Astrocyte (in vitro differentiated cells and primary cell): Measurements from ENCODE around the gene MXD3. TPM values are rescaled to one million over a fixed set of nuclear protein-coding genes. Genes with fewer than 3 reads are reported as not detected.

Experiments
- DNase-seq: peaks from one replicate; pipeline ENCODE4 v3.0.0-alpha.2; 2010; ENCODE audit warnings: low read depth
- FAIRE-seq: peaks from 2 replicates; lab custom pipeline; 2011; peaks lifted over from hg19 to GRCh38; lab: Jason Lieb, UNC
- H2AFZ ChIP-seq: 2 replicates; pipeline ENCODE4 v1.6.0; 2012; ENCODE audit warnings: low read depth, low read length, inconsistent platforms
- H3K27ac ChIP-seq: 2 replicates; pipeline ENCODE4 v1.5.1; 2011; ENCODE audit warnings: low read depth, low read length, inconsistent platforms
- H3K27me3 ChIP-seq: 2 replicates; pipeline ENCODE4 v1.6.0; 2011; ENCODE audit warnings: low read length, inconsistent platforms; ENCODE audit not compliant: insufficient read depth
- H3K36me3 ChIP-seq: 2 replicates; pipeline ENCODE4 v1.5.1; 2011; ENCODE audit warnings: low read length, inconsistent platforms; ENCODE audit not compliant: insufficient read depth
- H3K4me1 ChIP-seq: 2 replicates; pipeline ENCODE4 v1.5.1; 2011; ENCODE audit warnings: low read length, inconsistent platforms; ENCODE audit not compliant: insufficient read depth
- H3K4me2 ChIP-seq: 2 replicates; pipeline ENCODE4 v1.6.0; 2012; ENCODE audit warnings: low read length, inconsistent platforms
- H3K4me3 ChIP-seq: 2 replicates; pipeline ENCODE4 v1.5.1; 2011; ENCODE audit warnings: low read depth, mild to moderate bottlenecking, low read length, inconsistent platforms; ENCODE audit not compliant: insufficient read depth
- H3K79me2 ChIP-seq: 2 replicates; pipeline ENCODE4 v1.6.0; 2012; ENCODE audit warnings: mild to moderate bottlenecking, low read length, inconsistent platforms; ENCODE audit not compliant: insufficient read depth
- H3K9ac ChIP-seq: 2 replicates; pipeline ENCODE4 v1.6.0; 2012; ENCODE audit warnings: mild to moderate bottlenecking, low read length, inconsistent platforms
- H3K9me3 ChIP-seq: 2 replicates; pipeline ENCODE4 v1.5.1; 2012; ENCODE audit warnings: low read depth, mild to moderate bottlenecking, low read length, inconsistent platforms; ENCODE audit not compliant: insufficient read depth
- H4K20me1 ChIP-seq: 2 replicates; pipeline ENCODE4 v1.6.0; 2012; ENCODE audit warnings: low read length, inconsistent platforms; ENCODE audit not compliant: insufficient read depth
- H3K27ac Mint-ChIP-seq: one replicate; pipeline ENCODE4 v1.8.0; 2021; ENCODE audit warnings: mild to moderate bottlenecking, mixed read lengths; ENCODE audit not compliant: unreplicated experiment
- H3K27me3 Mint-ChIP-seq: one replicate; pipeline ENCODE4 v1.8.0; 2021; ENCODE audit warnings: low read depth, mixed read lengths; ENCODE audit not compliant: unreplicated experiment
- H3K36me3 Mint-ChIP-seq: one replicate; pipeline ENCODE4 v1.8.0; 2021; ENCODE audit warnings: low read depth, mixed read lengths; ENCODE audit not compliant: unreplicated experiment
- H3K4me1 Mint-ChIP-seq: one replicate; pipeline ENCODE4 v1.8.0; 2021; ENCODE audit warnings: low read depth, mixed read lengths; ENCODE audit not compliant: unreplicated experiment
- H3K4me3 Mint-ChIP-seq: one replicate; pipeline ENCODE4 v1.8.0; 2021; ENCODE audit warnings: mild to moderate bottlenecking, moderate library complexity, mixed read lengths; ENCODE audit not compliant: unreplicated experiment
- H3K9me3 Mint-ChIP-seq: one replicate; pipeline ENCODE4 v1.8.0; 2021; ENCODE audit warnings: mild to moderate bottlenecking, mixed read lengths; ENCODE audit not compliant: unreplicated experiment
- CTCF ChIP-seq: IDR thresholded peaks from 2 replicates; pipeline ENCODE4 v1.5.1; 2011; ENCODE audit warnings: low read depth, mild to moderate bottlenecking, inconsistent platforms, low read length, moderate library complexity; ENCODE audit not compliant: insufficient read depth
- EZH2 ChIP-seq: IDR thresholded peaks from 2 replicates; pipeline ENCODE4 v1.6.1; 2012; ENCODE audit warnings: mild to moderate bottlenecking, low read length, inconsistent platforms; ENCODE audit not compliant: insufficient read depth
- total RNA-seq: library from RNA; stranded (reverse); gene quantifications from 2 replicates; pipeline ENCODE4 v1.2.1, GENCODE V29; 2021

Gene MXD3
- total RNA-seq, 1 donor from 2014 or later = 2.8 TPM

GRCh38 chr5:177316005-177316404 is 4.3 kb upstream of the MXD3 start:
- Mint-ChIP-seq H3K27ac (no peak overlapping the region), H3K36me3 (peaks cover 9% of the 10 kb centered on the region), H3K4me3 (no peak overlapping the region), H3K4me1 (peaks cover under 1% of the 10 kb centered on the region), H3K27me3 (no peaks in the 10 kb centered on the region), H3K9me3 (no peaks in the 10 kb centered on the region)
- Histone ChIP-seq H3K27ac (no peak overlapping the region), H3K27me3 (no peaks in the 10 kb centered on the region), H3K79me2 (peaks cover under 1% of the 10 kb centered on the region), H3K4me2 (no peak overlapping the region), H3K9ac (no peak overlapping the region), H3K4me3 (no peak overlapping the region), H2AFZ (no peak overlapping the region), H4K20me1 (peaks cover 27% of the 10 kb centered on the region), H3K9me3 (no peaks in the 10 kb centered on the region), H3K36me3 (peaks cover 2% of the 10 kb centered on the region), H3K4me1 (peaks cover 7% of the 10 kb centered on the region)
- FAIRE-seq (no peak), DNase-seq (no peak)
- no peak for TF ChIP-seq CTCF
- TF ChIP-seq EZH2 = no peak

DNA sequence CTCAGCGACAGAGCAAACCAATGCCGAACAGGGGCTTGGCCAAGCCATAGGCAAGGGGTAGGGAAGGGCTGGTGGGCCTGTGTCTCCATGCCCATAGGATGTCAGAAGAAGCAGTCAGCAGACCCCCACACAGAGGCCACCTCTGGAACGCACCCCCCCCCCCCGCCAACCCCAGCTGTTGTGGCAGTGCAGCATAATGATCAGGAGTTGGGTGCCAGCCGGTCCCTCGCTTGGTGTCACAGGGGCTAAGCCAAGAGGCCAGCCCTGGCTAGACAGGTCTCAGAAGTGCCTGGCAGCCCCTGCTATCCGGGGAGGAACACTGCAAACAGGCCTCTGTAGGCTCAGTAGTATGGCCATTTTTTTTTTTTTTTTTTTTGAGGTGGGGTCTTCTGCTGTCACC is 3.7 kb upstream of the MXD3 start:
- DNase-seq = no peak
- no peak overlapping the region for H3K27ac ChIP-seq
- no peak overlapping the region for H2AFZ ChIP-seq
- H3K9ac ChIP-seq = no peak overlapping the region
- H3K79me2 ChIP-seq = peaks cover 7% of the 10 kb centered on the region
- H4K20me1 ChIP-seq = peaks cover 30% of the 10 kb centered on the region
- H3K9me3 ChIP-seq = no peaks in the 10 kb centered on the region
- H3K27me3 ChIP-seq = no peaks in the 10 kb centered on the region
- peaks cover 9% of the 10 kb centered on the region for H3K36me3 Mint-ChIP-seq
- H3K9me3 Mint-ChIP-seq = no peaks in the 10 kb centered on the region
- TF ChIP-seq EZH2 (no peak), CTCF (no peak)
- peaks cover 4% of the 10 kb centered on the region for H3K4me1 Mint-ChIP-seq
- no peaks in the 10 kb centered on the region for H3K36me3 ChIP-seq
- peaks cover 13% of the 10 kb centered on the region for H3K4me1 ChIP-seq
- H3K27ac Mint-ChIP-seq = no peak overlapping the region
- no peak overlapping the region for H3K4me3 Mint-ChIP-seq
- H3K27me3 Mint-ChIP-seq = no peaks in the 10 kb centered on the region
- no peak overlapping the region for H3K4me3 ChIP-seq
- FAIRE-seq = no peak
- no peak overlapping the region for H3K4me2 ChIP-seq

- Mint-ChIP-seq H3K36me3 (peaks cover 7% of the 10 kb centered on the region), H3K4me1 (peaks cover 4% of the 10 kb centered on the region), H3K27ac (no peak overlapping the region), H3K4me3 (peak overlapping the region; percentile 27), H3K9me3 (no peaks in the 10 kb centered on the region), H3K27me3 (no peaks in the 10 kb centered on the region)
- no peak for TF ChIP-seq CTCF
- no peak for TF ChIP-seq EZH2
- Histone ChIP-seq H3K36me3 (no peaks in the 10 kb centered on the region), H3K27me3 (no peaks in the 10 kb centered on the region), H3K27ac (no peak overlapping the region), H3K4me2 (no peak overlapping the region), H3K4me3 (no peak overlapping the region), H3K4me1 (peaks cover 19% of the 10 kb centered on the region), H3K9ac (no peak overlapping the region), H3K79me2 (peaks cover 14% of the 10 kb centered on the region), H4K20me1 (peaks cover 35% of the 10 kb centered on the region), H2AFZ (no peak overlapping the region), H3K9me3 (no peaks in the 10 kb centered on the region)
- no peak for FAIRE-seq
- no peak for DNase-seq
Observed at GRCh38 chr5:177314376-177315342, 3.0 kb upstream of the MXD3 start.
